Activated CD8-positive, alpha-beta T cell treated with anti-CD3 and anti-CD28 coated beads, Interleukin-2, amount 10 ng/mL, durations not matched to agents 7 days and 5 days (primary cell): ENCODE results near the gene TIAM2. TPM values are rescaled to one million over a fixed set of nuclear protein-coding genes. Genes with fewer than 3 reads are reported as not detected.

Experiments used
- ATAC-seq: fragments of 150-1000 bp; cut with Tn5 transposase; one replicate; pipeline ENCODE4 v1.10.0; 2021; ENCODE audit warnings: moderate library complexity
- CTCF ChIA-PET: fragments of 350-600 bp; sonication (Branson Sonifier 250); formaldehyde crosslinking; loops from one replicate; lab custom pipeline; 2021; ENCODE audit warnings: antibody characterized with exemption; lab: Charles Lee
- POLR2A ChIA-PET: fragments of 350-600 bp; sonication (Branson Sonifier 250); formaldehyde crosslinking; loops from one replicate; lab custom pipeline; 2021; ENCODE audit warnings: antibody characterized with exemption; lab: Charles Lee
- DNase-seq: peaks from one replicate; pipeline ENCODE4 v3.0.0-alpha.2; 2020
- H3K27ac Mint-ChIP-seq: one replicate; pipeline ENCODE4 v1.8.0; 2021; ENCODE audit warnings: mild to moderate bottlenecking, mixed read lengths
- H3K27me3 Mint-ChIP-seq: one replicate; pipeline ENCODE4 v1.8.0; 2021; ENCODE audit warnings: low read depth, mixed read lengths
- H3K36me3 Mint-ChIP-seq: one replicate; pipeline ENCODE4 v1.8.0; 2021; ENCODE audit warnings: low read depth, mixed read lengths
- H3K4me1 Mint-ChIP-seq: one replicate; pipeline ENCODE4 v1.8.0; 2021; ENCODE audit warnings: low read depth, mixed read lengths
- H3K4me3 Mint-ChIP-seq: one replicate; pipeline ENCODE4 v1.8.0; 2021; ENCODE audit warnings: mild to moderate bottlenecking, mixed read lengths
- H3K9me3 Mint-ChIP-seq: one replicate; pipeline ENCODE4 v1.8.0; 2022; ENCODE audit warnings: mixed read lengths; ENCODE audit not compliant: insufficient read depth
- total RNA-seq, 2 experiments: library from RNA; stranded (reverse); gene quantifications; one replicate each; pipeline ENCODE4 v1.2.3, GENCODE V29; 2021

TIAM2 gene
- total RNA-seq, 2 experiments from 2014 or later = 2.9 to 4.5 TPM

GRCh38 chr6:155147958-155148663 lies 153.0 kb downstream of the TIAM2 start:
- Mint-ChIP-seq H3K4me1 (peaks cover 65% of the 10 kb centered on the region), H3K27ac (no peak overlapping the region), H3K36me3 (peaks cover 8% of the 10 kb centered on the region), H3K9me3 (peaks cover 4% of the 10 kb centered on the region), H3K4me3 (no peak overlapping the region), H3K27me3 (no peaks in the 10 kb centered on the region)
- ChIA-PET POLR2A (interaction anchor here (0.7 kb wide), 1 partner anchor 24 kb away, joined by 3 read pairs; no protein-coding TSS in a partner anchor), CTCF (interaction anchor here (0.8 kb wide), 1 partner anchor 29 kb away, joined by 3 read pairs; no protein-coding TSS in a partner anchor)
- no peak for ATAC-seq
- DNase-seq = no peak

DNA sequence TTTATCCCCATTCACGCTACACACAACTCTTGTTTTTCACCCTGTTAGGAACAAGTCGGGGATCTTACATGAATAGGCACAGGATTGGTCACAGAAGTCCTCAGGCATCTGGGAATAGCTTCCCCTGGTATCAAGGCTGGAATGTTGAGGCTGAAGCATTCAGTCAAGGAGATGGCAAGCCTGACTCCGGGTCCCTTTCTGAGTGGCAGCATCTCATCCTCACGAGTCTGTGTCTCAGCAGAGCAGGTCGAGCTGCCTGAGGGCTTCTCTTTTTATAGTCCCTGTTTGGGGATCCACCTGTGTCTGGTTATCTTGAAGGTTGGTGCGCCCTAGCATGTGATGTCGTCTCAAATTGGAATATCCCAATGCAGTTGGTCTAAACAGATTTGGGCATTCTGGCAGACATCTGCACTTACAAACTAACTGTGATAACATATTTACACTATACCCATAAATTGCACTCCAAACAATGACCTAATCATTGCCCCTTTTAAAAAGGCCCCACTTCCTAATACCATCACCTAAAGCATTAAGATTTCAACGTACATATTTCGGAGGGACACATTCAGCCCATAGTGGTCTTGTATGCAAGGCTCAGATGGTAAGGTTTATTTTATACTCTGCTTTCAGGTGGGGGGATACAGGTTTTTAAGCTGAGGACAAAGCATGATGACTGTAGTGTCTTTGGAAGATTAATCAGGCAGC lies 156.0 kb downstream of the TIAM2 start:
- ATAC-seq = no peak
- ChIA-PET POLR2A (no interaction called here), CTCF (no interaction called here)
- no peaks in the 10 kb centered on the region for H3K27me3 Mint-ChIP-seq
- peaks cover 78% of the 10 kb centered on the region for H3K4me1 Mint-ChIP-seq
- no peak overlapping the region for H3K4me3 Mint-ChIP-seq
- H3K36me3 Mint-ChIP-seq = peaks cover 2% of the 10 kb centered on the region
- DNase-seq = no peak
- H3K9me3 Mint-ChIP-seq = no peaks in the 10 kb centered on the region
- peak overlapping the region; percentile 39 for H3K27ac Mint-ChIP-seq

DNA sequence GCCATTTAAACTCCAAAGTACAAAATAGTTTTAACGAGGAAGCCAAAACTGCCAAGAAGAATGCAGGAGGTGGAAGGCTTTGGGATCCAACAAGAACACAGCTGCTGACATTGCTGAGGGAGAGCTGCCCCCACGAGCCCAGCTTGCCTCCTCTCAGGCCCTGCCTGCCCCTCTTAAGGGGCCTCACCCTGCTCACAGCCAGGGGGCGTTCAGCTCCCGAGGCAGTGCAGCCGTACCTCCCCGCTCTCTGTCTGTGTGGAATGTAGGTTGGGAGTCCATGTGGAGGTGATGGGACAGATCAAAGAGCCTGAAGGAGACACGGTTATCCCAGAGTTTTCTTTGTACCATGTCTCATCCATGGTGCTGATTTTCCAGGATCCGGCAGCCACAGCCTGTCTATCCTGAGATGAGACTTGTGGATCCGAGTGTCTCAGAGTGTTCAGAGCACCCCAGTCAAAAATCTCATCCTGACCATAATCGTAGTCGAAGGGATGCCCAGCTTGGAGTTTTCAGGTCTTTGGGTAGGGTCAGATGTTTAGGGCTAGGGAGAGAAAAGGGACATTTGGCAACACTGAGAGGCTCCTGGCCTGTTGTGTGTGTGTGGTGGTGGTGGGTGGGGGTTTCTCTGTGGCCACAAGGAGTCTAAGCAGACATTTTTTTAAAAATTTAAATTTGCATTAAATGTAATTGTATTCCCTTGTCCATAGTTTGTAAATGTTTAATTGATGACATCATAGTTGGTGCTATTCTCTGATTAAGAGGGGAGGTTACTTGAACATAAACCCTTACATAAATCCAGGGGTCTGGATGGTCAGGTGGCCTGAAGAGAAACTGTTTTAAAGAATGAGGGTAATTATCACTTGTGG lies 157.3 kb downstream of the TIAM2 start:
- Mint-ChIP-seq H3K4me3 (no peak overlapping the region), H3K4me1 (peaks cover 86% of the 10 kb centered on the region), H3K27ac (no peak overlapping the region), H3K27me3 (no peaks in the 10 kb centered on the region), H3K36me3 (peaks cover 2% of the 10 kb centered on the region), H3K9me3 (no peaks in the 10 kb centered on the region)
- CTCF ChIA-PET = interaction anchor here (0.8 to 2.0 kb wide), 3 partner anchors 12 to 19 kb away, joined by 3 to 20 read pairs (median 4); no protein-coding TSS in a partner anchor
- ATAC-seq = no peak
- POLR2A ChIA-PET = interaction anchor here (0.6 kb wide), 2 partner anchors 229 to 331 kb away, joined by 3 read pairs; no protein-coding TSS in a partner anchor
- no peak for DNase-seq

GRCh38 chr6:155154158-155154830 lies 159.2 kb downstream of the TIAM2 start:
- Mint-ChIP-seq H3K36me3 (peaks cover 2% of the 10 kb centered on the region), H3K4me3 (peak overlapping the region; percentile 69), H3K27ac (peak overlapping the region; percentile 80), H3K27me3 (no peaks in the 10 kb centered on the region), H3K4me1 (peaks cover 85% of the 10 kb centered on the region), H3K9me3 (no peaks in the 10 kb centered on the region)
- POLR2A ChIA-PET = interaction anchor here (0.7 to 1.8 kb wide), 6 partner anchors 17 to 405 kb away, joined by 3 to 22 read pairs (median 4); no protein-coding TSS in a partner anchor
- peak; percentile 59 for DNase-seq
- peak; percentile 70 for ATAC-seq
- CTCF ChIA-PET = interaction anchor here (0.9 to 2.0 kb wide), 14 partner anchors 9 to 479 kb away, joined by 3 to 20 read pairs (median 4); no protein-coding TSS in a partner anchor

GRCh38 chr6:155155787-155156447 lies 160.8 kb downstream of the TIAM2 start:
- ChIA-PET POLR2A (no interaction called here), CTCF (interaction anchor here (1.5 kb wide), 1 partner anchor 18 kb away, joined by 3 read pairs; no protein-coding TSS in a partner anchor)
- Mint-ChIP-seq H3K4me1 (peaks cover 70% of the 10 kb centered on the region), H3K27me3 (no peaks in the 10 kb centered on the region), H3K4me3 (no peak overlapping the region), H3K36me3 (peaks cover 11% of the 10 kb centered on the region), H3K9me3 (peaks cover 13% of the 10 kb centered on the region), H3K27ac (peak overlapping the region; percentile 43)
- DNase-seq (no peak), ATAC-seq (no peak)

GRCh38 chr6:155157101-155157500 lies 162.0 kb downstream of the TIAM2 start:
- Mint-ChIP-seq H3K9me3 (peaks cover 17% of the 10 kb centered on the region), H3K4me1 (peaks cover 65% of the 10 kb centered on the region), H3K27me3 (no peaks in the 10 kb centered on the region), H3K27ac (peak overlapping the region; percentile 50), H3K4me3 (no peak overlapping the region), H3K36me3 (peaks cover 13% of the 10 kb centered on the region)
- ATAC-seq (no peak), DNase-seq (no peak)
- ChIA-PET CTCF (no interaction called here), POLR2A (no interaction called here)

DNA sequence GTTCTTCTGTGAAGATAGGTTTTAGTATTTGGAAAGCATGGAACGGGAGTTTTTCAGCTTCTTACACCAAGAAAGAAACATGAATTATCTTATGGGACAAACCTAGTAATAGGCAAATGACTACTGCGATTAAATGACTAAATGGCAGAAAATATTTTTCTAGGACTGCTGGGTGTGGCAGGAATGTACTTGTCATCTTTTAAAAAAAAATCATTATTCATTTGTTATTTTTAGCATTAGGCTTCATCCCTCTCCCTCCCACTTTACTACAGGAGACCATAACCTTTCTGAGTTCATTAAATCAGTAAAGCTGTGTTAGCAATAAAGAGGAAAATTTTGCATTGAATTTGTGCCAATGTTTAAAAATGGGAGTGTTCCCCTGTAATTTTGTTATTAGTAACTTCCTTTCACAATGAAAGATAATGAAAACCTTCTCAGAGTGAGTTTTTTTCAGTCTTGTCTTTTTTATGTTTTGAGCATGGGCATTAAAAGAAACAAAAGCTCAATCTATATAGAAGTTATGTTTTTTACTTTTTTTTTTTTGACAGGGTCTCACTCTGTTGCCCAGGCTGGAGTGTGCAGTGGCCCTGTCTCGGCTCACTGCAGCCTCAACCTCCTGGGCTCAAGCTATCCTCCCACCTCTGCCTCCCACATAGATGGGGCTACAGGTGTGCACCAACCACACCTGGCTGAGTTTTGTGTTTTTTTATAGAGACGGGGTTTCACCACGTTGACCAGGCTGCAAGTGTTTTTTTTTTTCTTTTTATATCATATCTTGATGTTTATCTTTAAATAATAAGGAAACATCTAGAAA lies 163.1 kb downstream of the TIAM2 start:
- Mint-ChIP-seq H3K4me1 (peaks cover 53% of the 10 kb centered on the region), H3K4me3 (no peak overlapping the region), H3K9me3 (peaks cover 17% of the 10 kb centered on the region), H3K27ac (no peak overlapping the region), H3K27me3 (no peaks in the 10 kb centered on the region), H3K36me3 (peaks cover 13% of the 10 kb centered on the region)
- DNase-seq = no peak
- ATAC-seq = no peak
- ChIA-PET CTCF (interaction anchor here (1.4 to 1.8 kb wide), 2 partner anchors 10 to 13 kb away, joined by 4 to 7 read pairs; no protein-coding TSS in a partner anchor), POLR2A (interaction anchor here (1.6 kb wide), 1 partner anchor 12 kb away, joined by 4 read pairs; no protein-coding TSS in a partner anchor)

- POLR2A ChIA-PET = no interaction called here
- no peak for ATAC-seq
- H3K9me3 Mint-ChIP-seq = peaks cover 17% of the 10 kb centered on the region
- H3K4me3 Mint-ChIP-seq = no peak overlapping the region
- H3K4me1 Mint-ChIP-seq = peaks cover 14% of the 10 kb centered on the region
- H3K36me3 Mint-ChIP-seq = peaks cover 13% of the 10 kb centered on the region
- CTCF ChIA-PET = interaction anchor here (1.0 to 1.5 kb wide), 2 partner anchors 9 kb away, joined by 3 to 4 read pairs; no protein-coding TSS in a partner anchor
- H3K27ac Mint-ChIP-seq = no peak overlapping the region
- DNase-seq = no peak
- H3K27me3 Mint-ChIP-seq = no peaks in the 10 kb centered on the region
Measured at GRCh38 chr6:155162682-155163081, 167.6 kb downstream of the TIAM2 start.

GRCh38 chr6:155163601-155164000 lies 168.5 kb downstream of the TIAM2 start:
- H3K27me3 Mint-ChIP-seq = no peaks in the 10 kb centered on the region
- H3K9me3 Mint-ChIP-seq = peaks cover 17% of the 10 kb centered on the region
- H3K4me1 Mint-ChIP-seq = peaks cover 5% of the 10 kb centered on the region
- no peak overlapping the region for H3K27ac Mint-ChIP-seq
- peaks cover 13% of the 10 kb centered on the region for H3K36me3 Mint-ChIP-seq
- ChIA-PET CTCF (interaction anchor here (0.8 to 1.5 kb wide), 3 partner anchors 8 to 54 kb away, joined by 3 to 4 read pairs (median 3); no protein-coding TSS in a partner anchor), POLR2A (no interaction called here)
- ATAC-seq = no peak
- no peak overlapping the region for H3K4me3 Mint-ChIP-seq
- no peak for DNase-seq
